Trophoblast cell (in vitro differentiated cells and primary cell): ENCODE results near the gene RASL12.

Source experiments
- DNase-seq, 2 donors: peaks; one replicate each; pipeline ENCODE4 v3.0.0-alpha.2; 2016
- H2AFZ ChIP-seq: 2 replicates; pipeline ENCODE4 v1.6.1; 2013; ENCODE audit warnings: low read length, moderate library complexity, mild to moderate bottlenecking; ENCODE audit not compliant: insufficient read depth, poor library complexity
- H2AK5ac ChIP-seq: 2 replicates; pipeline ENCODE4 v1.6.1; 2013; ENCODE audit warnings: mild to moderate bottlenecking, low read length
- H2BK120ac ChIP-seq: 2 replicates; pipeline ENCODE4 v1.6.1; 2013; ENCODE audit warnings: low read length, mild to moderate bottlenecking, moderate library complexity; ENCODE audit not compliant: insufficient read depth, poor library complexity
- H2BK12ac ChIP-seq: 2 replicates; pipeline ENCODE4 v1.6.1; 2013; ENCODE audit warnings: mild to moderate bottlenecking, low read length, moderate library complexity
- H2BK5ac ChIP-seq: 2 replicates; pipeline ENCODE4 v1.6.1; 2013; ENCODE audit warnings: low read length, low read depth, moderate library complexity, mild to moderate bottlenecking; ENCODE audit not compliant: poor library complexity
- H3K14ac ChIP-seq: 2 replicates; pipeline ENCODE4 v1.6.1; 2013; ENCODE audit warnings: mild to moderate bottlenecking, low read length
- H3K18ac ChIP-seq: 2 replicates; pipeline ENCODE4 v1.6.1; 2013; ENCODE audit warnings: mild to moderate bottlenecking, low read length
- H3K23ac ChIP-seq: 2 replicates; pipeline ENCODE4 v1.6.1; 2013; ENCODE audit warnings: low read length
- H3K27ac ChIP-seq: 2 replicates; pipeline ENCODE4 v1.5.1; 2013; ENCODE audit warnings: low read depth, mild to moderate bottlenecking, inconsistent platforms, low read length, moderate library complexity
- H3K27me3 ChIP-seq: 2 replicates; pipeline ENCODE4 v1.6.1; 2013; ENCODE audit warnings: inconsistent platforms, mild to moderate bottlenecking, low read length, moderate library complexity; ENCODE audit not compliant: insufficient read depth
- H3K36me3 ChIP-seq, 2 experiments: 1 replicate in 1 of 2; 2 replicates in 1 of 2; pipeline ENCODE4 v1.6.1; 2013; ENCODE audit warnings: low read length in 2 of 2, mild to moderate bottlenecking in 2 of 2, moderate library complexity in 1 of 2; ENCODE audit not compliant: insufficient read depth in 2 of 2, control insufficient read depth in 1 of 2
- H3K4ac ChIP-seq: 2 replicates; pipeline ENCODE4 v1.6.1; 2013; ENCODE audit warnings: low read depth, mild to moderate bottlenecking, low read length, moderate library complexity
- H3K4me1 ChIP-seq, 2 experiments: 1 replicate in 1 of 2; 2 replicates in 1 of 2; pipeline ENCODE4 v1.6.1; 2013; ENCODE audit warnings: low read length in 2 of 2, mild to moderate bottlenecking in 2 of 2, moderate library complexity in 1 of 2; ENCODE audit not compliant: insufficient read depth in 2 of 2, control insufficient read depth in 1 of 2
- H3K4me2 ChIP-seq: 2 replicates; pipeline ENCODE4 v1.6.1; 2013; ENCODE audit warnings: inconsistent platforms, mild to moderate bottlenecking, low read length, moderate library complexity
- H3K4me3 ChIP-seq: 2 replicates; pipeline ENCODE4 v1.5.1; 2013; ENCODE audit warnings: mild to moderate bottlenecking, low read depth, low read length, inconsistent platforms
- H3K79me1 ChIP-seq: one replicate; pipeline ENCODE4 v1.6.1; 2013; ENCODE audit warnings: low read length
- H3K79me2 ChIP-seq: 2 replicates; pipeline ENCODE4 v1.6.1; 2013; ENCODE audit warnings: low read length, mild to moderate bottlenecking; ENCODE audit not compliant: control insufficient read depth, insufficient read depth, poor library complexity
- H3K9ac ChIP-seq: 2 replicates; pipeline ENCODE4 v1.6.1; 2013; ENCODE audit warnings: mild to moderate bottlenecking, low read length
- H3K9me3 ChIP-seq: 2 replicates; pipeline ENCODE4 v1.6.1; 2013; ENCODE audit warnings: low read depth, mild to moderate bottlenecking, control low read depth, inconsistent platforms, low read length; ENCODE audit not compliant: insufficient read depth
- H4K12ac ChIP-seq: 2 replicates; pipeline ENCODE4 v1.6.1; 2013; ENCODE audit warnings: low read depth, mild to moderate bottlenecking, low read length, moderate library complexity
- H4K8ac ChIP-seq: 2 replicates; pipeline ENCODE4 v1.6.1; 2013; ENCODE audit warnings: low read depth, mild to moderate bottlenecking, low read length, moderate library complexity
- H4K91ac ChIP-seq: one replicate; pipeline ENCODE4 v1.6.1; 2013; ENCODE audit warnings: low read depth, mild to moderate bottlenecking, low read length, moderate library complexity
- WGBS: extraction: QIAGEN DNeasy Blood & Tissue Kit; methylation state at CpG from one replicate; pipeline ENCODE4 v1.1.7; 2013; ENCODE audit warnings: missing lambda C conversion rate; ENCODE audit not compliant: insufficient read length, insufficient coverage; ENCODE audit errors: extremely low coverage; 5-methylcytosine and 5-hydroxymethylcytosine counted together

The RASL12 gene

DNA sequence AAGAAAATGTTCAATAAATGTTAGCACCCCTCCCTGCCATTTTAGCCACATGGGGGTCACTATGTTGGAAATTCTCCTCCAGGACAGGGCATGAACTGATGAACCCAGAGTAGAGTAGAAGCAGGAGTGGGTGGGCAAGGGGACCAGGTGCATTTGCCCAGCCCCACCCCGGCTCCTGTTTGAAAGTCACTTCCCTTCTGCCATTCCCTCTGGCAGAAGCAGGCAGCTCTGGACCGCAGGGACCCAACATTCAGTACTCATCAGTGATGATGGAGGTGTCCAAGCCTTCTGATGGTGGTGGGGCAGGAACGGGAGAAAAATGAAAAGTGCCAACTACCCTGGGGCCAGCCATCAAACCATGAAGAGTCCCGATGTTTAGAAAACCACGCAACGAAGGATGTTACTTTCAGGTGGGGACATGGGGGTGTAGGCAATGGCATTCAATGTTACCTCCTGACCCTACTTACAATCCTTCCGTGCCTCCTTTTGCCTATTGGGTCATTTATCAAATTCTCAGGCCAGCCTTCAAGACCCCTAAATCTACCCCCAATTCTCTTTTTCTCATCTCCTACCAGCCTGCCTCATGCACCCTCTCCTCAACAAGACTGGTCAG lies 30.0 kb upstream of the RASL12 start:
- Histone ChIP-seq H3K14ac (no peak overlapping the region), H3K18ac (no peak overlapping the region), H4K12ac (no peak overlapping the region), H3K4me3 (no peak overlapping the region), H3K23ac (no peak overlapping the region), H2BK5ac (no peak overlapping the region), H2AFZ (no peak overlapping the region), H3K27me3 (peaks cover 4% of the 10 kb centered on the region), H3K79me2 (no peaks in the 10 kb centered on the region), H3K9ac (no peak overlapping the region), H4K8ac (no peak overlapping the region), H3K9me3 (no peaks in the 10 kb centered on the region), H2BK120ac (no peak overlapping the region), H2BK12ac (no peak overlapping the region), H4K91ac (no peak overlapping the region), H3K79me1 (no peaks in the 10 kb centered on the region), H3K36me3 (peaks cover 12 to 14% of the 10 kb centered on the region in 2 experiments), H3K4ac (no peak overlapping the region), H3K27ac (no peak overlapping the region), H2AK5ac (no peak overlapping the region), H3K4me2 (no peak overlapping the region), H3K4me1 (peaks cover 3 to 5% of the 10 kb centered on the region in 2 experiments)
- no peak for DNase-seq
- WGBS, result no CpG with 5 or more reads among the region's 7 CpGs

DNA sequence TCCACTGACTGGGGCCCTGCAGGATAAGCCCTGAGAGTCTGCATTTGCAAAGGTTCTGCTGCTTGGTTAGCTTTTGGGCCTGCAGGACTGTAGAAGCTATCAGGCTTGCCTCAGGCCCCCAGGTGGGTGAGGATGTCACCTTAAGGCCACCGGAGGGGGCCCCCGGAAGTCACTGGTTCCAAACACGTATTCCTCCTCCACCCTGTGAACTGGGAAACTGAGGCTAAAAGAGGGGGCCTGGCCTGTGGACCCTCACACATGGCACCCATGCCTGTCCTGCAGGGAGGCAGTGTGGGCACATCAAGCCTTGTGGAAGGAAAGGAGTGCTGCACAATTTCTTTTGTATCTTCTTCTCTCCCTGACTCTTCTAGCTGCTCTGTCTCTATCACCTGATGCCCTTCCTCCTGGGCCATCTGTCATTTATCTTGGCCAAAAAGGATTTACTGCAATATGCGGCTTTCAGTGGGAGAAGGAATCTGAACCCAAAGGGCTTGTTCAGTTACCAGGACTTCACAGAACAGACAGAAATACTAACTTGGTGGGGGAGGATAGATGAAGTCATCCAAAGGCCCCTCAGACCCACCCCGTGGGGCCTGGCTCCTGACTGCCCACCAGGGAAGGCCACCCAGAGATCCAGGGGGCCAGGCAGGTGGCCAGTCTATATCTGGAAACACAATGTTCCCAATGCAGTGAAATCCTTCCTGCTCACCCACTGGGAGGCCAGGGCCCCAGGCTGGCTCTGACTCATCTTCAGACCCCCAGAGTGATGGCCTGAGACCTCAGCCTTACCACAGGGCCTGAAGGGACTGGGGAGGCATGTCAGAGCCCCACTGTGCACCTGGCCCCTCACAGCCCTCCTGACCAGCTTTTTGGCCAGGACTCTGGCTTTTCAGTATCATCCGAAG lies 28.9 kb upstream of the RASL12 start:
- DNase-seq, result no peak
- Histone ChIP-seq H3K79me1 (no peaks in the 10 kb centered on the region), H3K23ac (no peak overlapping the region), H4K8ac (no peak overlapping the region), H3K4me1 (peaks cover under 1 to 1% of the 10 kb centered on the region in 2 experiments), H4K12ac (no peak overlapping the region), H3K79me2 (no peaks in the 10 kb centered on the region), H2BK120ac (no peak overlapping the region), H3K14ac (no peak overlapping the region), H3K18ac (no peak overlapping the region), H3K9me3 (no peaks in the 10 kb centered on the region), H3K4me2 (no peak overlapping the region), H2BK5ac (no peak overlapping the region), H3K4ac (no peak overlapping the region), H3K36me3 (peaks cover 12 to 14% of the 10 kb centered on the region in 2 experiments), H3K9ac (no peak overlapping the region), H4K91ac (no peak overlapping the region), H3K27ac (no peak overlapping the region), H3K4me3 (no peak overlapping the region), H2AK5ac (no peak overlapping the region), H3K27me3 (no peaks in the 10 kb centered on the region), H2BK12ac (no peak overlapping the region), H2AFZ (no peak overlapping the region)
- no CpG with 5 or more reads among the region's 6 CpGs for WGBS

DNA sequence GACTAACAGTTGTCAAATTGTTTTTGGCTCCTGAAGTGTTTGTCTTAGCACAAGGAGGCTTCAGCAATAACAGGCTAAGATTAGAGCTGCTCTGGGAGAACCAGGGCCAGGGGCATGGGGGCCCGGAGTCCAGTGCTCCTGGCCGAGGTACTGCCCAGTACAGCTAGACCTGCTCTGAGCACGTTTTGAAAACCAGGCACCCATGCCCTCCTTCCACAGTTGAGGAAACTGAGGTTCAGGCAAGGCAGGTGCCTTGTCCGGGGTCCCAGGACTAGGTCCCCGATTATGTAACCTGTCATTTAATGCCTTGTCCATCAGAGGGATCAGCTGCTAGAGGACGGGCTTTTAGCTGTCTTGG lies 27.9 kb upstream of the RASL12 start:
- Histone ChIP-seq H2BK12ac (no peak overlapping the region), H3K18ac (no peak overlapping the region), H3K9me3 (no peaks in the 10 kb centered on the region), H4K8ac (no peak overlapping the region), H3K9ac (no peak overlapping the region), H2BK5ac (no peak overlapping the region), H2BK120ac (no peak overlapping the region), H4K12ac (no peak overlapping the region), H3K23ac (no peak overlapping the region), H2AFZ (no peak overlapping the region), H3K27ac (no peak overlapping the region), H4K91ac (no peak overlapping the region), H3K4me1 (no peaks in the 10 kb centered on the region), H3K27me3 (no peaks in the 10 kb centered on the region), H3K36me3 (peaks cover 12 to 14% of the 10 kb centered on the region in 2 experiments), H3K4ac (no peak overlapping the region), H3K14ac (no peak overlapping the region), H2AK5ac (no peak overlapping the region), H3K79me1 (no peaks in the 10 kb centered on the region), H3K4me2 (no peak overlapping the region), H3K79me2 (no peaks in the 10 kb centered on the region), H3K4me3 (no peak overlapping the region)
- WGBS, result no CpG with 5 or more reads among the region's 6 CpGs
- no peak for DNase-seq

DNA sequence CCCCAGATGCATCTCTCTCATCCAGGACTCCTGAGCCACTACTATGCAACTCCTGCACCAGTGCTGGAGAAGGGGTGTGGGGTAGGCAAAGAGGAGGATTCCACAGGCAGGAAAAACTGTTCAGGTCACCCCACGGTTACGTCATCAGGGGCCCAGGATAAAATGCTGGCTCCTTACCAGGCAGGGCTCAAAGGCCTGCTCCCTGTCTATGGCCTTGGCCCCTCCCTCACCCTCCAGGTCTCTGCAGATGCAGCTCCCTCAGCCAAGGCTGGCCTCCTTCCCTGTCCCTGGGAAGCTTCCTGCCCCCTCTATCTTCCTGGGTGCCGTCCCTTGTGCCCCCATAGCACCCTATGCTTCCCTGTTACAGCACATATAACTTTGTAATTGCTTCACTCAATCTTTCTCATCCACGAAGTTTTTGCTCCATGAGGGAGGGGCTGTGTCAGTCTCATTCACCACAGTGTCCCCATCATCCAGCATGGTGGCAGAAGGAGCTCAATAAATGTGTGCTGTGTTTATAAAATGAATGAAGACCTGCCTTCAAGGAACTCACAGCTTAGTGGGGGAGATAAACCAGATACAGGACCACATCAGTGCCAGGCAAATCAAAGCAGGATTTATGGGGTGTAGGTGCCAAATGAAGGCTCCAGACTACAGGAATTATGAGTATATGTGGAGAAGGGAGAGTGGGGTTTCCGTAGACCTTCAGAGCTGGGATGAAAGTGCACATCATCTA lies 27.4 kb upstream of the RASL12 start:
- Histone ChIP-seq H2BK12ac (no peak overlapping the region), H3K4me2 (no peak overlapping the region), H3K23ac (no peak overlapping the region), H2AFZ (no peak overlapping the region), H3K36me3 (peaks cover 10 to 14% of the 10 kb centered on the region in 2 experiments), H4K91ac (no peak overlapping the region), H4K12ac (no peak overlapping the region), H3K9ac (no peak overlapping the region), H3K27ac (no peak overlapping the region), H3K18ac (no peak overlapping the region), H3K9me3 (no peaks in the 10 kb centered on the region), H3K27me3 (no peaks in the 10 kb centered on the region), H2BK5ac (no peak overlapping the region), H3K14ac (no peak overlapping the region), H3K4me1 (no peaks in the 10 kb centered on the region), H2BK120ac (no peak overlapping the region), H2AK5ac (no peak overlapping the region), H4K8ac (no peak overlapping the region), H3K4ac (no peak overlapping the region), H3K79me1 (no peaks in the 10 kb centered on the region), H3K79me2 (no peaks in the 10 kb centered on the region), H3K4me3 (no peak overlapping the region)
- no peak for DNase-seq
- no CpG with 5 or more reads among the region's 5 CpGs for WGBS
